ENCODE results near the gene TBC1D9B.
A peak's percentile ranks its signal among the peaks of the same experiment; 100 is the strongest.

The TBC1D9B gene

GRCh38 chr5:179869641-179870402 lies 37.9 kb downstream of the TBC1D9B start:
- no peak for DNase-seq (ENCODE audit: low read depth)

GRCh38 chr5:179869101-179869500 lies 38.6 kb downstream of the TBC1D9B start:
- no peak for DNase-seq (ENCODE audit: low read depth)

GRCh38 chr5:179868541-179868940 lies 39.2 kb downstream of the TBC1D9B start:
- DNase-seq (ENCODE audit: low read depth), result no peak

- no peak for DNase-seq (ENCODE audit: low read depth)
Measured at GRCh38 chr5:179867476-179867875, 40.2 kb downstream of the TBC1D9B start.

- DNase-seq (ENCODE audit: low read depth), result no peak
Measured at GRCh38 chr5:179867079-179867465, 40.6 kb downstream of the TBC1D9B start.

- no peak for DNase-seq (ENCODE audit: low read depth)
Measured at GRCh38 chr5:179866241-179867078, 41.2 kb downstream of the TBC1D9B start.

GRCh38 chr5:179865491-179866240 lies 42.0 kb downstream of the TBC1D9B start:
- DNase-seq (ENCODE audit: low read depth), result no peak

- no peak for DNase-seq (ENCODE audit: low read depth)
Measured at GRCh38 chr5:179864686-179865085, 43.0 kb downstream of the TBC1D9B start.

GRCh38 chr5:179863449-179864085 lies 44.1 kb downstream of the TBC1D9B start:
- no peak for DNase-seq (ENCODE audit: low read depth)

- DNase-seq (ENCODE audit: low read depth), result no peak
Measured at GRCh38 chr5:179862891-179863290, 44.8 kb downstream of the TBC1D9B start.

GRCh38 chr5:179862296-179862695 lies 45.4 kb downstream of the TBC1D9B start:
- no peak for DNase-seq (ENCODE audit: low read depth)

GRCh38 chr5:179860301-179860700 lies 47.4 kb downstream of the TBC1D9B start:
- no peak for DNase-seq (ENCODE audit: low read depth)

GRCh38 chr5:179858586-179859427 lies 48.9 kb downstream of the TBC1D9B start, which contains the start of gene MRNIP:
Gene MRNIP (minus strand): TSS chr5:179858817. CDS start chr5:179858796, 21 bp downstream.
- DNase-seq (ENCODE audit: low read depth), result peak; percentile 76

- peak; percentile 13 for DNase-seq (ENCODE audit: low read depth)
Measured at GRCh38 chr5:179858241-179858585, 49.5 kb downstream of the TBC1D9B start.

GRCh38 chr5:179854356-179854755 lies 53.3 kb downstream of the TBC1D9B start:
- no peak for DNase-seq (ENCODE audit: low read depth)

- no peak for DNase-seq (ENCODE audit: low read depth)
Measured at GRCh38 chr5:179852993-179853547, 54.6 kb downstream of the TBC1D9B start.

GRCh38 chr5:179841621-179842020 lies 66.1 kb downstream of the TBC1D9B start:
- DNase-seq (ENCODE audit: low read depth), result no peak

- DNase-seq (ENCODE audit: low read depth), result no peak
Measured at GRCh38 chr5:179840766-179841165, 66.9 kb downstream of the TBC1D9B start.

- DNase-seq (ENCODE audit: low read depth), result no peak
Measured at GRCh38 chr5:179840321-179840720, 67.4 kb downstream of the TBC1D9B start.

- no peak for DNase-seq (ENCODE audit: low read depth)
Measured at GRCh38 chr5:179839328-179840256, 68.1 kb downstream of the TBC1D9B start.

Measured in stimulated activated CD8-positive, alpha-beta memory T cell treated with anti-CD3 and anti-CD28 coated beads, Interleukin-15, amount 100 ng/mL, for 24 hours (primary cell).